Femur (tissue), 1 donor: ENCODE results near the gene AXIN1.

Experiments used
- DNase-seq: peaks from one replicate; pipeline ENCODE4 v3.0.0-alpha.2; 2017

Gene AXIN1

DNA sequence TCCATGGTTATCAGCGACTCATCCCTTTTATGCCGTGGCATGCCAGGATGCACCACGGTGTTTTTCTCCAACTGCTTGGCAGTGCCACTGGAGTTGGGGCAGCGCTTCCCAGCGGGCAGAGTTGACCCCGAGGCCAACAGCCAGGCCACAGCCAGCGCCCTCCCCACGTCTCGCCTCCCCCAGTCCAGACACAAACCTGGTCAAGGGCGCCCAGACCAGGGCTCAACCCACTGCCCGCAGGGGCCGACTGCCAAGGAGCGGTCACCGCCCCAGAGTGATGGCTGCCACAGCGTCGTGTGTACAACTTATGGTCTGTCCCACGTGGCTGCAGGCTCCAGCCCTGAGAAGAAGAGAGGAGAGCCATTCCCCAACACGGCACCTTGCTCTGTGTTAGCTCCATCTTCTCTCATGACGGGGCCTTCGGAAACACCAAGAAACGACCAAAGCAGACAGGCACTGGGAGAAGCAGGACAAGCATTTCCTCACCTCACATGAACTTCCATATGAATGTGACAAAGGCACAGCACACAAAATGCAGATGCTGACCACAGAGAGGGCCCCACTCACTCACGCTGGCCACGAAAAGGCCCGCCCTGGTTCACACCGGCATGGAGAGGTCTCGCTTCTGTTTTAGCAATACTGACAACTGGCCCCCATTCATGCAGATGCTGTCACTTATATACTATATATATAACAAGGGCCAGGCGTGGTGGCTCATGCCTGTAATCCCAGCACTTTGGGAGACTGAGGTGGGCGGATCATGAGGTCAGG, 27.0 kb downstream of the AXIN1 start:
- no peak for DNase-seq

DNA sequence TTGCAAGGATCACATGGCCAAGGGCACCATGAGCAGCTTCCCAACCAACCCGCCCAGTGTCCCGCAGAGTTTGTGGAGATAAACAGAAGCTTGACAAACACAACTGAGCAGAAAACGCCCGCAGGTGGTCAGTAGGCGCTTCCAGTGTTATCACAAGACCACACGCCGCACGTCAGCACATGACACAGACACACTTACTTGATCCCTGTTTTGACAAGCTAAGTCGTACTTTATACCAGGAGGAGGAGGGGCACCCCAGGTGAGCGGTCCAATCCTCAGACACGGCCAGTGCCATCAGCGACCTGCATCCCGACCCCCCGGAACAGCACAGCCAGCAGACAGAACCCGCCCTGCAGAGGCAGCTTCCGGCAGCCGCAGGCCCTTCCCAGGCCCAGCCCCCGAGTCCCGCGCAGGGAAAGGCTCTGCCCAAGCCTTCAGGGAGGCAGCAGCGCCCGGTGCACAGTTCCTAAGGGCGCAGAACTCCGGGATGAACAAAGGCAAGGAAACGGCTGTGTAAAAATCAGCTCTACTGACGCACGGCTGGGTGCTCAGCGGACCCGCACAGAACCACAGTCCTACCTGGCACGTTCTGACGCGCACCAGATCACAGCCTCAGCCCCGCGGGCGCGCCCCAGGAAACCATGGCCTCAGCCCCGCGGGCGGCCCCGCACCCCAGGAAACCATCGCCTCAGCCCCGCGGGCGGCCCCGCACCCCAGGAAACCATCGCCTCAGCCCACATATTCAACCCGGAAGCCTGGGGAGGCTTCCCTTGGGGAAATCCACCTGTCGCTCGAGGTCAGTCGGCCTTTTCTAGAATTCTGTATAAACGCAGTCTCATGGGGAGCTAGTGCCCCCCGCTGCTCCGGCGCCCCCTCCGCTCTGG, 27.8 kb downstream of the AXIN1 start:
- peak; percentile 35 for DNase-seq

DNA sequence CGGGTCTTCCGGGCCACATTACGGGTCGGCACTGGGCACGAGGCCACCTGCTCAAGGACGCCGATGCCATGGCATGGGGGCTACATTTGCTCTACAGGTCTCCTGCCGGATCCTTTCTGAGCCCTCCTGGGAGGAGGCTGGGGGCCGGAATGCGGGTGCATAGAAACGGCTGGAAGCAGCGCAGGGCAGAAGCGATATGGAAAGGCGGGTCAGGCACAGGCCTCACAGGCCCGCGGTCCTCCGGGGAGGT, 28.4 kb downstream of the AXIN1 start:
- no peak for DNase-seq

DNA sequence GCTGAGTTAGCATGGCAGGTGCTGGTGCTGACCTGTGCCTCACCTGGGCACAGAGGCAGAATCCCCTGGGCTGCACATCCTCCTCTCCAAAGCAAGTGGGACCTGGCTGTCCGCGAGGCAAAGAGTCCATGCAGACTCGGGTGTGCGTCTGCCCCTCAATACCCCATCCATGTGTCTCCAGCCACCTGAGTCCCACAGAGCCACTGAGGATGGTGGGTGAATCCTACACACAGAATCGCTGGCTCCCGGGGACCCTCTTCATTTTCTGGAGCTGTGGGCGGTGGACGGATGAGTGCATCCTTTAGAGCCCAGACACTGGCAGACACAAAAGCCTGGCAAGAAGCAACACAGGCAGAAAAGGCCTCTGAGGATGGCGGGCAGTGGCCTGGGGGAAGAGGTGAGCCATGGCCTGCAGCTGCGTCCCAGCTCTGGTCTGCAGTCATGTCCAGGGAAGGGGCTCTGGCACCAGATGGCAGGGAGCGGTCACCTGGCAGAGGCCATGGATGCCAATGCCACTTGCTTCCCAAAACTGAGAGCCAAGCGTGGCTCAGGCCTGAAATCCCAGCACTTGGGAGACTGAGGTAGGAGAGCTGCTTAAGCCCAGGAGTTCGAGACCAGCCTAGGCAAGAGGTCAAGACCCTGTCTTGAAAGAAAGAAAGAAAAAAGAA, 29.9 kb downstream of the AXIN1 start:
- no peak for DNase-seq

DNA sequence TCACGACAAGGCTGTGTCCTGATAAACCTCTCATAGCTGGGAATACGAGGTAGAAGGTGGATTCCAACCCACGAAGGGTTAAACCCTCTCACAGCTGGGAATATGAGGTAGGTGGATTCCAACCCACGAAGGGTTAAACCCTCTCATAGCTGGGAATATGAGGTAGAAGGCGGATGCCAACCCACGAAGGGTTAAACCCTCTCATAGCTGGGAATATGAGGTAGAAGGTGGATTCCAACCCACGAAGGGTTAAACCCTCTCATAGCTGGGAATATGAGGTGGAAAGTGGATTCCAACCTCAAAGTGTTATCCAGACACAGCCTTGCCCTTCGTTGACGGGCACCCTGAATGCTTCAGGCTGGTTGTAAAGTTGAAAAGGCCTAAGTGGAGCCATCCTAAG, 31.0 kb downstream of the AXIN1 start:
- DNase-seq, result no peak

DNA sequence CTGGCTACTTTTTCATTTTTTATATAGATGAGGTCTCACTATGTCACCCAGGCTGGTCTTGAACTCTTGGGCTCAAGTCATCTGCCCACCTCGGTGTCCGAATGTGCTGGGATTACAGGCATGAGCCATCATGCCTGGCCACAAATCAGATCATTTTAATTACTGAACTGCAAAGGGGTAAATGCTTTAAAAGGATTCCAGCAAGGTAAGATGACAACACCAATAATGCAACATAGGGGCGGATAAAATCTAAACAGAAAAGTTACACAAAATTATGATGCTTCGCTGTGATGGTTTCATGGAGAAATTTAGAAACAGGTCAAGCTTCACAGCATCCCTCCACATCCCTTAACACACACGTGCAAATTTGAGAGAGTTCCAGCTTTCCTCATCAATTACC, 32.3 kb downstream of the AXIN1 start:
- no peak for DNase-seq

DNA sequence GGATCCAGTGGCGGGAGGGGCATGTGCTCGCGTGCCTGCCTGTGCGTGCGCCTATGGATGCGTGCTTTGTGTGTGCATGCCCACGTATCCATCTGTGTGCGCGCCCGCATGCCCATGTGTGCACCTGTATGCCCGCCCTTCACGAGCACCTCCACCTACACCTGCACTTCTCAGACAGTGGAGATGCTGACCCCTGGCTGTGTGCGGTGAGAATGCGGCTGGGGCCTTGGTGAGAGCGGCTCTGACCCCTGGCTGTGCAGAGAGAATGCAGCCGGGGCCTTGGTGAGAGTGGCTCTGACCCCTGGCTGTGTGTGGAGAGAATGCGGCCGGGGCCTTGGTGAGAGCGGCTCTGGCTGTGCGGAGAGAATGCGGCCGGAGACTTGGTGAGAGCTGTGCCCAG, 33.9 kb downstream of the AXIN1 start:
- DNase-seq, result no peak

DNA sequence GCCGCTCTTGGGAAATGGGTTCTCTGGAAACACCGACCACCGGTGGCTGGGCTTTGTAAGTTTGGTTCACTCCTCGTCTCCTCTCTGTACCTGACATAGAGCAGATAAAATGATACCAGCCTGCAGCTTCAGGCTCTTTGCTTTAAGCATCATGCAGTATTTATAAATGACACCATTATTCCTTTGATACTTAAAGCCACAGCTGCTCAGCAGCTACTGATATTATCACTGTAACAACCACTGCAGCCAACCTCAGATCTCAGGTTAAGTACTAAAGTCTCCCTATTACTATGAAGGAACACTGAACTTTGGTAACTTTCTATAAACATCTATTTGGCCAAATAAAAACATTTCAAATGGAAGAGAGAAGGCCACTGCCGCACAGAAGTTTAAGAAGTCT, 34.9 kb downstream of the AXIN1 start:
- no peak for DNase-seq

DNA sequence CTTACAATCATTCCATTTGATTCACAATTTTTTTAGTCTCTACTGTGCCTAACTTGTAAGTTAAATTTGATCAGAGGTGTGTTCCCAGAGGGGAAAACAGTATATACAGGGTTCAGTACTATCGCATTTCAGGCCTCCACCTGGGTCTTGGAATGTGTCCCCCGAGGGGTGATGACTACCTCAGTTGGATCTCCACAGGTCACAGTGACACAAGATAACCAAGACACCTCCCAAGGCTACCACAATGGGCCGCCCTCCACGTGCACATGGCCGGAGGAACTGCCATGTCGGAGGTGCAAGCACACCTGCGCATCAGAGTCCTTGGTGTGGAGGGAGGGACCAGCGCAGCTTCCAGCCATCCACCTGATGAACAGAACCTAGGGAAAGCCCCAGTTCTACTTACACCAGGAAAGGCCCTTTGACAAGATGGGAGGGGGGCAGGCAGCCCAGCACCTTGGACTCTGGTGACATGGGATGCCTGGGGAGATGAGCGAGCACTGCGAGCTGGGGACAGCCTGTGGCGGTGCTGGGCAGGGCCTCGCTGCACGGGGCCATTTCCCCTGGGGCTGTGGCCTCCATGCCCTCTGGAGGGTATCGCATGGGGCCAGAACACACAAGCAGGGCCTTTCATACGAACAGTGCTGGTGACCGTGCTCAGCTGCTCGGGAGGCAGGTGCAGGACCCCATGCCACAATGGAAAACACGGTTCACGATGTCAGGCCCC, 35.6 kb downstream of the AXIN1 start:
- no peak for DNase-seq

DNA sequence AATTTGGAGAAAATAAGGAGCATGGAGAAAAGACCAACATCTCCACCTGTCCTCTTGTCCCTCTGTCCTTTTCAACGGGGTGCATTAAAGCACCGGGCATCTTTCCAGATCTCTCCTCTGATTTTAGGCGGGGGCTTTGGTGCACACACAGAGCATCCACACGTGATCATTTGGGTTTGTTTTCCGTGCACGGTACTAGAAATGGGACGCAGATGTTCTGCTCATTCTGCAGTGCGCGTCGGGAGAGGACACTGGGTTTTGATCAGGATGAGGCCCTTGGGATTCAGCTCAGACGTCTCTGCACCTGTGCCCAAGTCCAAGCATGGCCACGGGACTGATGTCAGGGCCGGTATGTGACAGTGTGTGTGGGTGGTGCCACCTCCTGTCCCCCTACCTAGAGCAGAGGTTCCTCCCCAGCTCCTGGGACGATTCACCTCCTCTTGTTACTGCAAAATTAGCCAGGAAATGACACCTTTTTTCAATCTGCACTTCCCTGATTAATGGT, 37.7 kb downstream of the AXIN1 start:
- no peak for DNase-seq

DNA sequence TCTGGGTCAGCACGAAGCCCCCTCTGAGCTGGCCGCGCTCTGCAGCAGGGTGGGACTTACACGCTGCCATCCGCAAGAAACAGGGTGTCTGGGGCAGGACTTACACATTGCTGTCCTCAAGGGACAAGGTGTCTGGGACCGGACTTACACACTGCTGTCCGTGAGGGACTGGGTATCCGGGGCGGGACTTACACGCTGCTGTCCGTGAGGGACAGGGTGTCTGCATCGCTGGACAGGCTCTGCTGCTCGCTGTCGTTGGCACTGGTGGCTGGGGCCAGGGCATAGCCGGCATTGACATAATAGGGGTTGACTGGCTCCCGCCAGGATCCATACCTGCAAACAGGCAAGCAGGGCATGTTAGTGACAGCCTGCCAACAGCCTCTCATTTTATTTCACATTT, 38.2 kb downstream of the AXIN1 start:
- DNase-seq, result no peak

DNA sequence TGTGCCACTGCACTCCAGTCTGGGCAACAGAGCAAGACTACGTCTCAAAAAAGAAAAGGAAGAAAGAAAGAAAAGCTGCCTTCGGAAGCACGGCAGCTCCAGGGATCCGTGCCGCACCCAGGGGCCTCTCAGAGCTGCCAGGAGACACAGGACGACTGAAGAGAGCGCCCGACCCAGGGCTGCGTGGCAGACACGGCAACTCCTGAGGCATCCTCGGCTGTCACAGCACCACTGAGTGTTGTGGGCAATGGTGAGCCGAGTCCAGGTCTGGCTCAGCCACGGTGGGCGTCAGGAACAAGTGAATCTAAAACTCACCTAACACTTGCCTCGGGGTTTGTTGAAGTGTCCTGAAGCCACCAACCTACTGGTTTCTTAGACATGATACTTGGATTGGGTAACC, 40.8 kb downstream of the AXIN1 start:
- DNase-seq, result no peak

DNA sequence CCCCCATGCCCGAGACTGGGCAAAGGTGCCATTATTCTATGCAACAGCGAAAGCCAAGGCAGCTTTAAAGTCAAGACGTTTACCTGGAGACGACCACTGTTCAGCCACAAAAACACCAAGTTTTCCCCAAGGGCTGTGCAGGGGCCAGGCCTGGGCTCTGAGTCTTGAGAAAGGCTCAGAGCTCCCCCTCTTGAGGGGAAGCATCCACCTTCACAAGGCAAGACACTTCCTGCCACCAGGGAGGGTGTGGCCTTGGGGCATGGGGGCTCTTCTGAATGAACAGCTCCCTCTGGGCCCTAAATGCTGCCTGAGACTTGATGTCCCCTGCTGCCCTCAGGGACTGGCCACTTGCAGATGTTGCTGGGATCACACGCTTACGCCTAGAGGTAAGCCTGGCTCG, 43.0 kb downstream of the AXIN1 start:
- DNase-seq, result no peak

DNA sequence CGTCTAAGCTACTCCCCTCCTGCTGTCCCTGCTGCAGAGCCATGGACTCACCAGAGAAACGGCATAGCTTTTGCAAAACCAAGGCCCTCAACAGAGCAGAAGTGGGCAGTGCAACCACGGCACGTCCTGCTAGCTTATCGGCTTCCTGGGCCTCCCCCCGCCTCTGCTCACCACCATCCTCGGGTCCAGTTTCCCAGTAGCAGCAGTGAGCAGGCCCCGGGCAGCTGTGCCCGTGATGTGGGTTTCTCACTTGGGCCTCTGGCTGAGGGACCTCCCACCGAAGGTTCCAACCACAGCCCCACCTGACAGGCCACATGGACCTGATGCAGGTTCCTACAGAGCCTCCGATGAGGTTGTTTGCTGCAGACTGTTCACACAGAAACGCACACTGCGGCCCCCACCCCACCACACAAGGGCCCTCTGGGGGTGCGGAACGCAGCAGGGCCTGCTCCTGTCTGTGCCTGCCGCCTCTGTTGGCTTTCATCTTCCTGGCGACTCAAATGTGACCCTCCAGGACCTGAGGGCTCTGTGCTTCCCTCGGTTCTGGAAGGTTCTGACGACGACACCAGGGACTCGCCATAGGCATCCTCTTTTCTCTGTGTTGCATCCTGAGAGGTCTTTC, 44.7 kb downstream of the AXIN1 start:
- DNase-seq, result no peak

DNA sequence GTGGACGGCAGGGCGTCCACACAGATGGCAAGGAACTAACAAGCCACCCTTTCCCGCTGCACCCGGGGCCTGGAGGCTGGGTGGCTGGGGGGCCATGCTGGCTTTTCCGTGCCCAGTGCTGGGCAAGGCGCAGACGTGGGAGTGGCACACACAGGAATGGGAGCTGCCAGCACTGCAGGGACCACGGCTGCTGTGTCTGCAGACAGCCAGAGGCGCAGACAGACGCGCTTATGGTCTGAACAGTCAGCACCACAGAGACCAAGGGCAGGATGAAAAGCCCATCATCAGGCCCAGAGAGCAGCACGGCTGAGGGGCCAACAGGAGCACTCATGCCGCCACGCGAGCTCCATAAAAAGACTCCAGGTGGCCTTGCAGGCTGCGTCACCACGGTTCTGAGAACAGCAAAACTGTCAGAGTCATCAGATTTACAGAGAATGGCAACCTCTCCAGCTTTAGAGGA, 45.6 kb downstream of the AXIN1 start:
- no peak for DNase-seq

DNA sequence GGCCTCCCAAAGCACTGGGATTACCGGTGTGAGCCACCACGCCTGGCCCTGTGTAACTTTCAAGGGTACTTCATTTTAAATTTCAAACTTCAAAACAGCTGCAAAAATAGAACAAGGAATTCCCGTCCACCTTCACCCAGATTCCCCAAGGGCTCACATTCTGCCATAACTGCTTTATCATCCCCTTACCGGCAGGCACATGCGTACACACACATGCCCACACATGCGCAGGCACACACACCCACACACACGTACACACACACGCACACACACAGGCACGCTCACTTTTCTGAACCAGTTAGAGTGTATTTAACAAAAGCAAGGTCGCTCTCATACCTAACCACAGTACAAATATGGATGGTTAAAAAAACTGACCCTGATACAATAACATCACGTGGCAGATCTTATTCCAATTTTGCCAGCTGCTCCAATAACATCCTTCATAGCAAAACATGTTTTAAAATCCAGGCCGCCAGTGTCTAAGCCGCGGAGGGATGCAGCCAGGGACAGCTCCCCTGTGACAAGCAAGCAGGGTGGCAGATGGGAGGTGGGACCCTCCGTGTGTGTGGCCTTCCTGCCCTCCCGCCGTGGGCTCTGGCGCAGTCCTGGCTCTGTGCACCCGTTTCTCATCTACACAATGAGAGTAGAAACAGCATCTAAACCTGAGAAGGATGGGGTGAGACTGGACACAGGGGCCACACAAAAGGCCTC, 46.5 kb downstream of the AXIN1 start:
- no peak for DNase-seq

DNA sequence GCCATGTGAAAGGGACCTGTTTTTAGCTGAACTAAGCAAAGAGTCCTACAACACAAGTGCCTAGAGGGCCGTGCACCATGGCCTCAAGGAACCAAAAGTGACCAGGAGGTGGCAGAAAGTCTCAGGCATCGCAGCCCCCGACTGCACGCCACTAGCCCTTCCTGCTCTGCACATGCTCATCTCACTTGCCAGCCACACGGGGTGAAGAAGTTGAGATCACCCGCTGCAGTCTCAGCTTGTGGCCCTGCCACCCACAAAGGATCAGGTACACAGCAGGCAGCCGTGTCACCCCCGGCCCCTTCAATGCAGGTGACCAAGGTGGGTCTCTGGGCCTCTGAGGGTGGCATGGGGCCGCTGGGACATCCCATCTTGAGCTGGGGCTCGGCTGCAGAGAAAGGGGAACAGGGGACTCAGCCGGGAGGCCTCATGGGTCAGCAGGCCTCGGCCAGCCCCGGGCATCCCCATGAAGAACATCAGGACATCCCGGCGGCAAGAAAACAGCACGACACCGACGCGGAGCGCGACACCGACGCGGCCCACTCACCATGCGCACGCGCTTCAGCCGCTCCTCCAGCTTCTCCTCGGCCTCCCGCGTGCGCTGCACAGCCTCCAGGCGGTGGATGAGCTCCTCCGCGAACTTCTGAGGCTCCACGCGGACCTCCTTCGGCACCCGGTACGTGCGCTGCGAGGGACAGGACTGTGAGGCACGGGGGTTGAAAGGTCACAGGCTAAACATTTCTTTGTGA, 48.6 kb downstream of the AXIN1 start:
- DNase-seq, result no peak

DNA sequence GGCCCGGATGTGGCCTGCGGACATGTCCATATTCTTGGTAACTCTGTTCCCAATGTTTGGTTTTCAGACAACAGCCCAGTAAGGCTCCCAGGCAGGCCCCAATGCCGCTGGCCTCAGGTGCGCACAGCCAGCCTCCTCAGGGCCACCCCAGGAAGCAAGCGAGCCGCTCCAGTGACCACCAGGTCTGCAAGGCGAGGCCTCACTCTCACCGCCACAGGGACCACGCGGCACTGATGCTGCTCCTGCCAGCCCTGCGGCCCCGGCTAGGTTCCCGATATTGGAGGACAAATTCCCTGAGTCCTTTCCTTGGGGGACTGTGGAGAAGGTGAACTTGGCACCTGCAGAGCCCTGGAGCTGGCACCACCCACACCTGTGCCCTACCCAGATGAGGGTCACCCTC, 50.6 kb downstream of the AXIN1 start:
- DNase-seq, result no peak

DNA sequence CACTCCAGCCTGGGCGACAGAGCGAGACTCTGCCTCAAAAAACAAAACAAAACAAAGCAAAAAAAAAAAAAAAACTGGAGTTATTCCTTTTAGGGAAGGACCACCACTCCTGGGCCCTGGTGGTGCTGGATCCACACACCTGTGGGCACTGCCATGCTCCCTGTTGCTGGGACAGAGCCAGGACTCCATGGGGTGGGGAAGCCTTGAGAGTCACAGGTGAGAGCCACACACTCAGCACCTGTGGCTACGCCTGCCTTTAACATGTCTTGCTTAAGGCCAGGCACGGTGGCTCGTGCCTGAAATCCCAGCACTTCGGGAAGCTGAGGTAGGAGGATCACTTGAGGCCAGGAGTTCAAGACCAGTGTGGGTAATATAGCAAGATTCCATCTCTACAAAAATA, 51.3 kb downstream of the AXIN1 start:
- DNase-seq, result no peak

DNA sequence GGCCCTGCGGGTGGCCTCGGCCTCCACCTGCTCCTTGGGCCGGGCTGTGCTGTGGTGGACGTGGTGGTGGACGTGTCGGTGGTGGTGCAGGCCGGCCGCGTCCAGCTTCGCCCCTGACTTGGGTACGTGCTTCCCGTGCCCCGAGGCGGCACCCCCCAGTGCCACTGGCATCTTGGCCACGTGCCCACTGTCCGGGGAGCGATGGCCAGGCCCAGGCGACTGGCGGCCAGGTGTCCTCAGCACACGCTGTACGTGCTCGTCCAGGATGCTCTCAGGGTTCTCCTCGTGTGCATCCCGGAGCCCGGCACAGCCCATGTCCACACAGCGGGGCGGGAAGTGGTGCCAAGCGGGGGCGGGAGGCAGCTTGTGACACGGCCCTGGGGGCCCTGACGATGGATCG, 54.7 kb downstream of the AXIN1 start:
- no peak for DNase-seq

DNA sequence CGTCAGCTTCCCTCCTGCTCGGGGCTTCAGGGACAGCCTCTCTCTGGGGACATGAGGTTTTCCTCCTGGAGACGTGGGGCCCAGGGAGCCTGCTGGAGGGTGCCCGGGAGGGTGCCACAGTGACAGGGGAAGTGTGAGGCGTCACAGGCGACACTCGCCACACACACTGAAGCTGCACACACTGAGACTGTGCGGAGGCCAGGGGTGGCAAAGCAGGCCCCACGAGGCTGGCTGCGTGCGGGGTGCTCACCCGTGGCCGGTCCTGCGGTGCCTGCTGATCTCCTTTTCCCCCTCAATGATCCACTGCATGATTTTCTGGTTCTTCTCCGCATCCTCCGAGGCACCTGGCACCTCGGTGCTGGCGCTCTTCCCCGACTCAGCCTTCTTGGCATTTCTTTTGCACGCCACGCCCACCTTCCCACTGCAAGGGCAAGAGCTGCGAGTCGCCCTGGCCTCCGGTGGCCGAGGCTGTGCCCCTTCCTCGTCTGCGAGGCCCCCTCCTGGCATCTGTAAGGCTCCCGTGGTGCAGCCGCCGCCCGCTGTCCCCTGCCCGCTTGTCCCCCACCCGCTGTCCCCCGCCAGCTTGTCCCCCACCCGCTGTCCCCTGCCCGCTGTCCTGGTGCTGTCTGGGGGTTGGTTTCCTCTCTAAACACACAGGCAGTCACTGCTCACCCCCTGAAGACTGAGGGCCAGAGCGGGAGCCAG, 55.6 kb downstream of the AXIN1 start:
- no peak for DNase-seq
